Bronchial epithelial cell (primary cell): ENCODE data around the gene SKOR2. TPM values are rescaled to one million over a fixed set of nuclear protein-coding genes. Genes with fewer than 3 reads are reported as not detected.
A peak's percentile ranks its signal among the peaks of the same experiment; 100 is the strongest.

Experiments
- DNase-seq: peaks from one replicate; pipeline ENCODE4 v3.0.0-alpha.2; 2010; ENCODE audit warnings: low read depth
- FAIRE-seq: peaks from 2 replicates; lab custom pipeline; 2011; peaks lifted over from hg19 to GRCh38; lab: Jason Lieb, UNC
- H3K27me3 ChIP-seq: 2 replicates; pipeline ENCODE4 v1.5.1; 2011; ENCODE audit warnings: low read length; ENCODE audit not compliant: control insufficient read depth, insufficient read depth
- H3K36me3 ChIP-seq: 2 replicates; pipeline ENCODE4 v1.5.1; 2011; ENCODE audit warnings: low read length; ENCODE audit not compliant: control insufficient read depth, insufficient read depth
- H3K4me3 ChIP-seq: 2 replicates; pipeline ENCODE4 v1.5.1; 2011; ENCODE audit warnings: mild to moderate bottlenecking, low read depth, low read length, control low read depth
- total RNA-seq: library from RNA; depleted of rRNA; stranded (reverse); fragments of >200 nt; gene quantifications from 2 replicates; pipeline ENCODE4 v1.2.1, GENCODE V29; 2014
- TF ChIP-seq, protein P1 (sequence below): IDR thresholded peaks from 2 replicates; pipeline ENCODE4 v1.5.1; 2011; ENCODE audit warnings: mild to moderate bottlenecking, moderate library complexity, low read length, control low read depth, inconsistent platforms; ENCODE audit not compliant: insufficient read depth, severe bottlenecking

SKOR2 gene
- total RNA-seq, 1 donor from 2014 or later = not detected

DNA sequence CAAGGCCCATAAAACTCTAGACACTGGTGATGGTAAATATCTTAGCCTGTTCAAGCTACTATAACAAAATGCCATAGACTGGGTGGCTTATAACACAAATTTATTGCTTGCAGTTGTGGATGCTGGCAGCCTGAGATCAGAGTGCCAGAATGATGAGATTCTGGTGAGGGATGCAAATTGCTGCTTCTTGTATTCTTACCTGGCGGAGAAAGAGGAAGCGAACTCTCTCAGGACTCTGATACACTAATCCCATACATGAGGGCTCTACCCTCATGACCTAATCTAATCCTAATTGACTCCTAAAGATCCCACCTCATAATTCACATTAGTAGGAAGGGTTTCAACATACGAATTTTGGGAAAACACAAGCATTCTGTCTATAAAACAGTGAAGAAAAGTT, 70.7 kb downstream of the SKOR2 start:
- H3K36me3 ChIP-seq = no peaks in the 10 kb centered on the region
- H3K27me3 ChIP-seq = no peaks in the 10 kb centered on the region
- TF ChIP-seq, protein P1, sequence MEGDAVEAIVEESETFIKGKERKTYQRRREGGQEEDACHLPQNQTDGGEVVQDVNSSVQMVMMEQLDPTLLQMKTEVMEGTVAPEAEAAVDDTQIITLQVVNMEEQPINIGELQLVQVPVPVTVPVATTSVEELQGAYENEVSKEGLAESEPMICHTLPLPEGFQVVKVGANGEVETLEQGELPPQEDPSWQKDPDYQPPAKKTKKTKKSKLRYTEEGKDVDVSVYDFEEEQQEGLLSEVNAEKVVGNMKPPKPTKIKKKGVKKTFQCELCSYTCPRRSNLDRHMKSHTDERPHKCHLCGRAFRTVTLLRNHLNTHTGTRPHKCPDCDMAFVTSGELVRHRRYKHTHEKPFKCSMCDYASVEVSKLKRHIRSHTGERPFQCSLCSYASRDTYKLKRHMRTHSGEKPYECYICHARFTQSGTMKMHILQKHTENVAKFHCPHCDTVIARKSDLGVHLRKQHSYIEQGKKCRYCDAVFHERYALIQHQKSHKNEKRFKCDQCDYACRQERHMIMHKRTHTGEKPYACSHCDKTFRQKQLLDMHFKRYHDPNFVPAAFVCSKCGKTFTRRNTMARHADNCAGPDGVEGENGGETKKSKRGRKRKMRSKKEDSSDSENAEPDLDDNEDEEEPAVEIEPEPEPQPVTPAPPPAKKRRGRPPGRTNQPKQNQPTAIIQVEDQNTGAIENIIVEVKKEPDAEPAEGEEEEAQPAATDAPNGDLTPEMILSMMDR = no peak
- no peak overlapping the region for H3K4me3 ChIP-seq
- DNase-seq = no peak
- FAIRE-seq = no peak

DNA sequence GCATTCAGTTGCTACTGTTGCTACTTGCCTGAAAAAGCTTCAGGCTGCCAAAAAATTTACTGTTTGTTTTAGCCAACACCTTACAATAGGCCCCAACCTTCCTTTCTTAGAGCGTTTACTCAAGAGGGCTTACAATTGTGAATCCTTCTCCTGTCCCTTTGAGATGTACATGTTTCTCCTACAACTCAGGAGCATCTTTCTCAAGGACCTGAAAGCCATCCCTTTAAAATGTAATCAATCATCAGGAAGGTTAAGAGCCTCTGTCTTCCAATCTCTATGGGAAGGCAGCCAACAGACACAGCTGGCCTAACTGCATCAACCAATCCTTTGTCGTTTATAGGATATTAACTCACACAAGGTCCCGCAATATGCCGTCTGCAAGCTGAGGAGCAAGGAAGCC, 71.9 kb downstream of the SKOR2 start:
- no peaks in the 10 kb centered on the region for H3K36me3 ChIP-seq
- no peak overlapping the region for H3K4me3 ChIP-seq
- DNase-seq (no peak), FAIRE-seq (no peak)
- H3K27me3 ChIP-seq = no peaks in the 10 kb centered on the region
- TF ChIP-seq, protein P1 = no peak

DNA sequence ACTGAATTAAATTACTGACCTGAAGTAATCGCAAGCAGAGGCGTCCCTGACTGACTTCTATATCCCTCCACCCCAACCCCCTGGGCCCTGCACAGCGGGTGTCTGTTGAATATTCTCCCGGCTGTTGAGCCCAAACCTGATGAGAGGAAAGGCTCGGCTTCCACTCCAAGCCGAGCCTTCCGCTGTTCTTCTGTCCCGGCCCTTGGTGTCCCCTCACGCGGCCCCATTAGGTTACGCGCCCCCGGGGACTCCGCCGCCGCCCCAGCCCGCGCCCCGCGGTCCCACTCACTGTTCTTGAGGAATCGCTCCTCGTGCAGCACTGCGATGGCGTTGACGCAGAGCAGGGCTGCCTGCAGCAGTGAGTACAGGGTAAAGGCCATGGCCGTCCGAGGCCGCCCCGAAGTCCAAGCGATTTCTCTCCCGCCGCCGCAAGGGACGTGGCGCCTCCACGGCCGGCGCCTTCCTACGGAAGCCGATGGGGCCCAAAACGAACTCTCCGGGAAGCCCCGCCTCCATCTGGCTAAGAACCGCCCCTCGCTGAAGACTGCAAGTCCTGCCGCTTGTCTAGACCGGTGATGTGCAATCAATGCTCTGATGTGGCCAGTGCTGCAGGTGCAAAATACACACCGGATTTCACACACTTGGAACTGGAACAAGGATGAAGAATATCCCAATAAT, 75.4 kb downstream of the SKOR2 start, which contains the start of gene IER3IP1:
Gene IER3IP1 (minus strand): TSS at position 467 of the 678 bp plus-strand sequence. CDS start 87 bp downstream, at position 380.
- peak; percentile 80 for DNase-seq
- Histone ChIP-seq H3K27me3 (no peaks in the 10 kb centered on the region), H3K4me3 (peak within 1 kb of the TSS; percentile 69), H3K36me3 (peaks cover 2% of the 10 kb centered on the region)
- FAIRE-seq = no peak
- TF ChIP-seq, protein P1 = peak; percentile 16

DNA sequence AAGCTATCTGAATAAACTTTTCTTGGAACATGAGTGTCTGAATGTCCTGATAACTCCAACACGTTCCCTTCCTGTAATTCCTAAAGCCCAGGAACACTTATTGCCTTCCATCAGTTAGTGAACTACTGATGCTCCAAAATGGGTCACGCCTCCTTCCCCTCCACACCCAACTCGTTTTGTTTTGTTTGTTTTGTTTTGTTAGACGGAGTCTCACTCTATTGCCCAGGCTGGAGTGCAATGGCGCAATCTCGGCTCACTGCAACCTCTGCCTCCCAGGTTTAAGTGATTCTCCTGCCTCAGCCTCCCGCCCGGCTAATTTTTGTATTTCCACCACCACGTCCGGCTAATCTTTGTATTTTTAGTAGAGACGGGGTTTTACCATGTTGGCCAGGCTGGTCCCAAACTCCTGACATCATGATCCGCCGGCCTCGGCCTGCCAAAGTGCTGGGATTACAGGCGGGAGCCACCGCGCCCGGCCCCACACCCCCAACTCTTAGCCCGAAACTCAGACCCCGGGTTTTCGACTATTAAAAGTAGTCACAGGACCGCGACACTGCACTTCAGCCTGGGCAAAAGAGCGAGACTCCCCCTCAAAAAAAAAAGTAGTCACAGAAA, 76.1 kb downstream of the SKOR2 start:
- peaks cover 2% of the 10 kb centered on the region for H3K36me3 ChIP-seq
- DNase-seq = no peak
- TF ChIP-seq, protein P1 = no peak
- H3K27me3 ChIP-seq = no peaks in the 10 kb centered on the region
- FAIRE-seq = no peak
- peak overlapping the region; percentile 69 for H3K4me3 ChIP-seq

DNA sequence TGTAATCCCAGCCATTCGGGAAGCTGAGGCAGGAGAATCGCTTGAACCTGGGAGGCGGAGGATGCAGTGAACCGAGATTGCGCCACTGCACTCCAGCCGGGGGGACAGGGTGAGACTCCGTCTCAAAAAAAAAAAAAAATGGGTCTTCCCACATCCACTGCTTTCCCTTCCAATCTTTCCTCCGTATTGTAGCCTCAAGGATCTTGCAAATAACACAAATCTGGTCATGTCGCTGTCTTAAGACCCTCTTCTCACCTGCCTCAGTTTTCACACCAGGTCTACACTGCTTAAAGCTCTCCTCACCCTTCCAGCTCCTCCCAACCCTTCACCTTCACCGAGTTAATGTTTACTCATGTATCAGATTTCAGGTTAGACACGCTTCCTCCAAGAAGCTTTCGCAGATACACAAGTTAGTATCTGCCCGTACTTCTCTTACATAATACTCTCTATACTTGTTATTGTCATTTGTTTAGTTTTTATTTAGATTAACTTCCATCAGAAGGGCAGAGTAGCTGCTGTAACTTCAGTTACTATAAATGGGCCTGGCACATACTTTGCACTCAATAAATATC, 76.8 kb downstream of the SKOR2 start:
- DNase-seq = peak; percentile 89
- TF ChIP-seq, protein P1 = no peak
- FAIRE-seq = no peak
- no peaks in the 10 kb centered on the region for H3K27me3 ChIP-seq
- H3K4me3 ChIP-seq = no peak overlapping the region
- peaks cover 2% of the 10 kb centered on the region for H3K36me3 ChIP-seq
